HS-27A (cell line): ENCODE results near the gene ERC2.
A peak's percentile ranks its signal among the peaks of the same experiment; 100 is the strongest.

ENCODE experiments used
- DNase-seq: peaks from one replicate; pipeline ENCODE4 v3.0.0-alpha.2; 2012; ENCODE audit warnings: low read depth, missing footprints

Gene ERC2

DNA sequence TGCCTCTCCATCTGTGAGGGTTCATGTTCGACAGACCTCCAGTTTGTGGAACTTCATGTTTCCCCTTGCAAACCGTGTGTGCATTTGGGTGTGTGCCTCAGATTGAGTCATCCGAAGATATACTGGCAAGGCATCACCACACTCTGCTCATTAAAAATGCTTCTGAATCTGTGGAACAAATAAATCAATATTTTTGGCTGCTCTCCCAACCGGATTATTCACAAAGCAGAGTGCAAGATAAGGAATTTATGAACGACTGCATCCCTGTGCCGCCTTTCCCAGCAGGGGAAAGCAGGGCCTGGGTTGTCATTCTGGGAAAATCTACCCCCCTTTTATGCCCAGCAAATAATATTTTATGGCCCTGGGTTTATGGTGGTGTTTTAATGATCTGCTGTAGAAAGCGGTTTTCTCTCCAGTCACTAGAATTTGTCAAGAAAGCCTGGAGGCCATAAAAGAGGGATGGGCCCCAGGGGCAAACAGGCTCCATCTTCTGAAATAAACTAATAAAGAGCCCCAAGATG is 976.9 kb downstream of the ERC2 start:
- peak; percentile 94 for DNase-seq

DNA sequence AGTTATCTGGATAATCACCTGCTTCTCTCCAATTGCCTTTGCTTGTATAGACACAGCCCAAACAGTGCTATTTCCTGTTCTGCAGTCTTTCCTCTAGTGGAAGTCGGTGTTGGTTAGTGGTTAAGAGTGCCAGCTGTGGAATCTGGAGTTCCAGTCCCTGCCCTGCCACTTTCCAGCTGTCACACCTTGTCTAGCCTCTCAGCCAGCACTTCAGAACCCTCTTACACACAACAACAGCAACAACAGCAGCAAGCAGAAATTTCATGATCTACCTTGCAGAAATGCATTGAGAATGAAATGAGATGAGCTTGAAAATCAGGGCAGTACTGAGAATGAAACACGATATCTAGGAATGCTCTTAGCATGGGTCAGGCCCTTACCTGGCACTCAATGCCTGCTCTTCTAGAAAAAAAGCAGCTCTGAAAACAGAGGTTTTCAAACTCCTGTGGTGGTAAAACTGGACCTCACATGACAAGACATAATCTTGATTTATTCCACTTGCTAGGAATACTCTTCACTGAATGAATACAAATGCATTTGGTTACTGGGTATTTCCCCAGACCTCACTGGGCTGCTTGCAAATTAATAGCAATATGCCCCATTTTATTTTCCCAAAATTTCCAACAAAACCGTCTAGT is 977.9 kb downstream of the ERC2 start:
- no peak for DNase-seq

DNA sequence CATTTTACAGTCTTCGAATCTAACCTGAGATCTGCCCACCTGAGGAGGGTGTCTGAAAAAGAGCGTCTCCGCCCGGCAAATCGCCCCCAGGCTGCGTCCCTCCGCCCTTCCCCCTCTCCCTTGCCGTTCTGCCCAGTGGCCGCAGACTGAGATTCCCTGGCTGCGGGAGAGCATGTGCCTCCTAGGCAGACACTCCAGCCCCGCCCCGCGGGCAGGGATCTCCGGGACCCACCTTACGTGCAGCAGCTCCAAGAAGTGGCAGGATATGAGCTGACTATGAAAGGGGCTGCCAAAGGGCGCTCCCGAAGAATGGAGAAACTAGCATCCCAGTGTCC is 978.5 kb downstream of the ERC2 start:
- DNase-seq = no peak

DNA sequence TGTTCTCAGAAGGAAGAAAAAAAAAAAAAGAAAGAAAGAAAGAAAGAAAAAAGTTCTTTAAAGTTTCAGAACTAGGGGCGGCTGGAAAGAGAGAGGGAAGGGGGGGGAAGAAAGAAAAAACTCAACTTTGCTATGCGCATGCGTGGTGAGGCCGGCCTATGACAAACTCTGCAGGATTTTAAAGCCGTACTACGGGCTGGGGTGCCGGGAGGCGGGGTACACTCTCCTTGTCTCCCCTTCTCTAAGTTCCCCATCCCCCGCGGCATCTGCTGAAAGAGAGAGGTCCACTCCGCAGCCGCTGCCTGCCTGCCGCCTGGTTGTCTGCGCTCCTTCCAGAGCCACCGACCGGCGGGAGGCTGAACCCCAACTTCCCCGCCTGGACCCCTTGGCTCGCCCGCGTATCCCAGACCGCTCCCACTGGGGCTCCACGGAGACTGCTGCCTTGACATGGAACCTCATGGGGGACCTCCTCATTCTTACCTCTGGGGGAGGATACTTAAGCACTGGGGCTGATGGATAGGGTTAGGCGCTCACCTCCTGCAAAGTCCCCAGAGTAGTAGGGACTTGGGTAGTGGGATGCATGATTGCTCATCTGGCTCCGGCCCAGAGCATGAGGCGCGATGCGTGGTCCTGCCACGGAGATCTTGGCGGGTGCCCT is 979.7 kb downstream of the ERC2 start:
- no peak for DNase-seq

DNA sequence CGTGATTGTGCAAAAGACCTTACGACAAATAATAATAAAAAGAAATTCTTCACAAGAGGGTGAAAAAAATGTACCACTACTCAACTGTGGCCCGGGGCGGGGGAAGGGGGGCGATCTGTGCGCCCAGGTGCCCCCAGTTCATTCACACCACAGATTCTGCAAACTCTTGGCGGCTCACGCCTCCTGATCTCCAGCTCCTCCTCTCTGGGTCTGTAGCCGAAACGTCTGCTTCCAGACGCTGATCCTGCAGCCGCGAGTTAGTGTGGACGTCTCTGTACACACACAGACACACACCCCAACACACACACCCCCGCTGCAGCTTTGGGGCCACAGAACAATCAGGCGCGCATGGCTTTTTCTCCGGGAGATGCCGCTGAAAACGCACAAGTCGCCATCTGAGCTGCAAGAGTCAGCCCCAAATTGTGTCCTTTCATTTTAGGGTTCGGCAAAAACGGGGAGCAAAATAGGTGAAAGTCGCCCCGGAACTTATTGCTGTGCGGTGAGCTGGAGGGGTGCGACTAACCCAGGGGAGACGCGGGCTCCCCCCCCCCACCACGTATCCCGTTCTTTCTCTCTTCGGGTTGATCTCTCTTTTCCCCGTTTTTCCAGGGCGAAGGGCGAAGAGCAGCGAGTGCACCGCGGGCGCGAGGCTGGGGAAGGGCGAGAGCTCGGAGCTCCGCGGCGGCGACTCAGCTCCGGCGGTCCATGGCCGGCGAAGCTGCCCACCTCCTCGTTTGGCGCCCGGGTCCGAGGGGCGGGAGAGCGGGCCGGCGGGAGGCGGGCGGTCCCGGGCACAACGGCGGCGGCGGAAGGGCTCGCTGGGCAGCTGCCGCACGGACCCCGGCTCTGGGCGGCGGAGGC is 980.7 kb downstream of the ERC2 start:
- DNase-seq = no peak

DNA sequence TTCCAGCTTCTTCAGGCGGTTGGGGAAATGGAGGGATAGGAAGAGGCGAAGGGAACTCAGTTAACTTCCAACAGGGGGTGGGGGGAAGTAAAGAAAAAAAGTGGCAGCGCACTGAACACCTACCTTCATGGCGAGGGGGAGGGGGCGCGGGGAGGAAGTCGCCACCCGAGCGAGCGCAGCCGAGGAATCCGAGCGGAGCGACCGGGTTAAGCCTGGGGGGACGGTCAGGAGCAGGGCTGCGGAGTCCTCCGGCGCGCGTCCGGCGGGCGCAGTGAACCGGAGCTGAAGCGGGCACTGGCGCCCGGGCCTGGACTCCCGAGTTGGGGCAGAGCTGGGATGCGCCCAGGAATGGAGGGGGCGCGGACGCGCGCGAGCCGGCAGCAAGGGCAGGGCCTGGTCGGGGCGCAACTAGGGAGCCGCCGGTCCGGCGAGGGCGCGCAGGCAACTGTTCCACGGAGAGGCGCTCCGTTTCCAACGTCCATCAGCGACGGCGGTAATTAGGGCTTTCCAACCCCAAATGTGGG is 981.3 kb downstream of the ERC2 start, which contains the start of gene WNT5A:
Gene WNT5A (minus strand): TSS at position 450 of the 524 bp plus-strand sequence. CDS start 321 bp downstream, at position 129.
- no peak for DNase-seq

DNA sequence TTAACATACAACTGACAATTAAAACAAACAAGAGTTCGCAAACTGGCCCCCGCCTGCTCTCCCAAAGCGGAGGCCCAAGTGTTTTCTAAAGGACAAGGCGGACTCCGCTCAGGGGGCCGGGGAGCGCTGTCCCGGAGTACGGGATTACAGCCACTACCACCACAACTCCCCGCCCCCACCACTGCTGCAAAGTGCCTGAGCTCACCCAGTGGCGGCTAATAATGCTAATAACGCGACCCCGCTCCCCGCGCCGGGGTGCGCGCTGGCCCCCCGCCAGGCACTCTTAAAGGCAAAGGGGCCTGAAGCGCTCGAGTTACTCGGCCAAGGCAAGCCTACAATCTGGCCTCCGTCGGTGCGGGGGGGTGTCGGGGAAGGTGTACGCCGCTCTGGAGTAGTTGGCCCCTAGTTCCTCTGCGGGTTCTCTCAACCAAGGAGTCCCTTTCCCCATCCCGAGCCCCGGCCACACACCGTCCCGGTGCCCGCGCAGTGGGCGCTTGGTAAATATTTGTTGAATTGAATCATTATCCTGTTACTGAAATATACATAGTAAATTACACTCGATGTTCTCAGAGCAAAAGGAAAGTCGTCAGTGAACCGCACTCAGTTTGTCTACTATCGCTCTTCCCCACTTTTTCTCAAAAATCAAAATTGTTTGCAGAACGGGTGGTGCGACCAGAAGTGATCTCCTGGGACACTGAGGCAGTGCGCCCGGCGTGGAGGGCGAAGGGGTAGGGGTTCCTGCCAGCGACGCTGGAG is 982.0 kb downstream of the ERC2 start:
- peak; percentile 71 for DNase-seq

DNA sequence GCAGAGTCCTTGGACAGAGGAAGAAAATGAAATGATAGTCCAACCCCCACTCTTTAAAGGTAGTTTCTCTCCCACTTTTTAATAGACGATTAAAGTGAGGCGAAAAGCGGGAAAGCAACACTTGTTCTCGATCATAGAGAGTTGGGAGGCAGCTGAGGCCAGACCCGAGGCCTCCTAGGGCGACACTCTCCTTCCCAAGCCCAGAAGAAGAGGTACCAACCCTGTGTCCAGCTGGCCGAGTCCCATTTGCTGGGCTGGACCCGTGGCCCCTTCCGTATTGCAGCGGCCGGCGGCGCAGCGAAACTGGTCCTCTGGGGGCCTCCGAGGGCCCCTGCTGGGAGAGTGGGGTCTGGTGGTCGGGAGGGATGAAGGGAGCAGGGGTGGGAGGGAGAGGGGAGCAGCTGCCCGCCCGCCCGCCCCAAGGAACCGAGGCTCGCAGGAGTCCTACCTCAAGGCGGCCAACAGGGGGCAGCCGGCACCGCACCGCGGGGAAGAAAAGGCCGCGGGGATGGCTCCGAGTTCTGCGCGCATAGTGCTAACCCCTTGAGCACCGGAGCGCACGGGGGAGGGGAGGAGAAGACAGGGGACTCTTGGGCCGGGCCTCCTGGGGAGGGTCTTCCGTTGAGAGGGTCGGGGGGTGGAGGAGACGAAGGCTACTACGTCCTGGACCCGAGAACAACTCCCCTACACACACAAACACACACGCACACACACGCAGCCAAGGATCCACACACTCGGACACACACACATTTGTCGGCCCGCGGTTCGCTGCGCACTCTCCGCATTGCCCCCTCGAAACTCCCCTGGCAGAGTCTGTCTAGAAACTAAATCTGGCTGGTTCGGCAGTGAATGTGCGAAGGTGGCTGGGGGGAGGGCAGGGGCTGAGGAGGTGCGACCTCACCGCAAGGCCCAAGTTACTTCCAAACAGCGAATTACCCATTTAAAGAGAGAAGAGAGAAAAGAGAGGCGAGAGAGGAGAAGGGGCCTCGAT is 983.2 kb downstream of the ERC2 start:
- DNase-seq = peak; percentile 69

DNA sequence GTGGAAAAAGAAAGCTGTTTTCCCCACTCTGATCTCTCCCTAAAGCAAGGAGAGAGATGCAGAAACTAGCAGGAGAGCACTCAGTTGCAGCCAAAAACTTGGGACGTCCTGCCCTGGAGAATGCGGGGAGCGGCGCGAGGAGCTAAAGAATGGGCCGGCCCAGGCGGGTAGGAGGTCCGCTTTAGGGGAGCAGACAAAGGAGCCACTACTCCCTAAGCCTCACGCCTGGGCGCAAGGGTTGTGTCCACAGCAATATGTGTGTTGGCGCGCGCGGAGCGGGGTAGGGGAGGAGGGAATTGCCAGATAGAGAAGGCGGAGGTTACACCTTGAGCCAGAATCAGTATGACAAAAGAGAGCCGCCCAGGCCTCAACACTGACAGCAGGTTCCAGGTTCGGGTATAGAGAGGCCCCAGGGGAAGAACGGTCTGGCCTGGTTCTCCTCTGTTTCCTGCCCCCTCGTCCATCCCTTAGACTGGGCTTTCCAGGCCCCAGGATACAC is 984.0 kb downstream of the ERC2 start:
- no peak for DNase-seq

DNA sequence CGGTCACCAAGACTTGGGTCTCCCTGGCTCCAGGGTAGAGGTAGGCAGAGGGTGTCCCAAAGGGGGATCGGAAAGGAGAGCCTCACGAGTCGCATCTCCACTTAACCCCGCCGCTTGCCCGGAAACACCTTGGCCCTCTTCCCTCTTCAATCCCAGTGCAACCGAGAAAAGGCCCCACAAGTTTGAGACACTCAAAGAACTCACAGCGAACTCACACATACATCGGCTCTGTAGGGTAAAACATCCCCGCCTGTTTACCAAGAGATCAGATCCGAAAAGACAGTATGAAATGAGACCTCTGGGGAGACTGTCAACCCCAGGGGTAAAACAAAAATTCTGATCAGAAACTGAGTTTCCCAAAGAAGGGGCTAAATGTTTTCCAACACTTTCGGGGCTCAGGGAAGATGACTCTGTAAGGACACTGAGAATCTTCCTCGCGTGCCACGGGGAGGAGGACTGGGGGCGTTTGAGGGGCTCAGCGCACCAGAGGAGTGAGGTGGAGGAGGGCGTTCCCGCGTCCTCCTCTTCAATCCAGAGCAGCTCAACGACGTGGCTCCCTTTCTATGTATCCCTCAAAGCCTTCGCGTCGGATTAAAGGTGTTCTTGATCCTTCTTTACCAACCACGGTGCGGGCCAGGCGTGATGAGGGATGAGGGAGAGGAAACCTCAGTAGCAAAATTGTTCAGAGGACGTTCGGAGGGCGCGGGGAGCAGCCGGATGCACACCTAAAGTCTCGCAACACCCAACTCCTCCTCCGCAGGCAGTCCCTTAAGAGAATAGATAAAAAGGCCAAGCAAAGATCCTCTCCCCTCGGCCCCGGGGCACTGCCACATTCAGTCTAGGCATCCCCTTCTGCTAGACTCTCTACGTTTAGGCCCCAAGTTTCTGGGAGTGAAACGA is 984.8 kb downstream of the ERC2 start:
- no peak for DNase-seq

DNA sequence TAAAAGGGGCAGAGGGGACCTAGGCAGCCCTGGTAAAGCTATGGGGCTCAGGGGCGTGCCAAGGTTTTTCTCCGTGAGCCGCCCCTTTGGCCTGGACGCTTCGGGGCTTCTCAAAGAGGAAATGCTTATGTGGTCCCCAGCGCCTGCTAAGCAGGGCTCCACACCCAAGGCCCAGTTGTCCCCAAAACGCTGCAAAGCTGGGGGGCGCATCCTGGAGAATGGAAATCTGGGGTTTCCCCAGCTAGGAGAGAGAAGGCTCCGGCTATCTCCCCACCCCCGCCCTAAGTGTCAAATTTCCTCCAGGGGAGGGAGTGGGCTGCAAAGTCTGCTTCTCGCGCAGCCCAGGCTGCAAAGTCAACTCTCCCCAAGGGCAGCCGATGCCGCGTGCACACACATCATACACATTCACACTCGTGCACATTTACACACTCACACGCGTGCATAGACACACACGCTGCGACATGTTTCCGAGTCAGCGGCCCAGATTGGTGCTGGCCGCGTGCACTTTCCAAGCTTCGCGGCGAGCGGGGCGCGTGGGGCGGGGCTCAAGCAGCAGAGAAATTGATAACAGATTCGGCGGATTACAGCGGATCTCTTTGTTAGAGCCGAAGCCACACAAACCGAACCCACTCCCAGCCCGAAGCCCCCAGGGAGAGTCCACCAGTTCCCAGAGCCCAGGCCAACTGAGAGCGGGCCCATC is 985.6 kb downstream of the ERC2 start:
- no peak for DNase-seq

DNA sequence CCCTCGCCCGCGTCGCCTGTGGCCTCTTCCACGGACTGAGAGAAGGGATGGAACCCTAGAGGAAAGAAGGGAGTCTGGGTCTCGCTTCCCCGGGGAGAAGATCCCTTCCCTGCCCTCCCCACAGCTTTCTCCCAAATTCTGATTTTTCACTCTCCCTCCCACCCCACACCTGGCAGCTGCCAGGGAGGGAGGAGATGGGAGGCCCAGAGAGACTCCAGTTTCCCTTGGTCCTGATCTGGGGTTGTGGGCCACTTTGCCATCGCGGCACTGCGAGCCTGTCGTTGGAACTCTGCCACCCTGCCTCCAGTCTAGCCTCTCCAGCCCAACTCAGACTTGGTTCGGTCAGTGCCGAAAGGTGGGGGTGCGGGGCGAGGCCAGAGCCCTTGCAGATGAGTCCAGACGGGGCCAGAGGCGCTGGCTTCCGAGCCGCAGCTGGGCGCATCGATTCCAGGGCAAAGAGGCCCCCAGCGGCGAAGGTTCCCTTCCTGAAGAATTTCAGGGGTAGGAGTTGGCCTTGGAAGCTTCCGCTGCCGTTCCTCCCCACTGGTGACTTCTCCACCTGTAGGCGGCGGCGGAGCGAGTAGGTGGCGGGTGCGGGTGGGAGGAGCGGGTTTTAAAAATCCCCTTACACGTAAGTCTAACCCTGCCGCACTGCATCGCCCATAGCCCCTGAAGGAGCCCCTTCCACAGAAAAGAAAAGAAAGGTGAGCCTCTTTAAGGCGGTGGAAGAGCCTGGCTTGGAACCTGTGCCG is 986.3 kb downstream of the ERC2 start:
- DNase-seq = no peak

DNA sequence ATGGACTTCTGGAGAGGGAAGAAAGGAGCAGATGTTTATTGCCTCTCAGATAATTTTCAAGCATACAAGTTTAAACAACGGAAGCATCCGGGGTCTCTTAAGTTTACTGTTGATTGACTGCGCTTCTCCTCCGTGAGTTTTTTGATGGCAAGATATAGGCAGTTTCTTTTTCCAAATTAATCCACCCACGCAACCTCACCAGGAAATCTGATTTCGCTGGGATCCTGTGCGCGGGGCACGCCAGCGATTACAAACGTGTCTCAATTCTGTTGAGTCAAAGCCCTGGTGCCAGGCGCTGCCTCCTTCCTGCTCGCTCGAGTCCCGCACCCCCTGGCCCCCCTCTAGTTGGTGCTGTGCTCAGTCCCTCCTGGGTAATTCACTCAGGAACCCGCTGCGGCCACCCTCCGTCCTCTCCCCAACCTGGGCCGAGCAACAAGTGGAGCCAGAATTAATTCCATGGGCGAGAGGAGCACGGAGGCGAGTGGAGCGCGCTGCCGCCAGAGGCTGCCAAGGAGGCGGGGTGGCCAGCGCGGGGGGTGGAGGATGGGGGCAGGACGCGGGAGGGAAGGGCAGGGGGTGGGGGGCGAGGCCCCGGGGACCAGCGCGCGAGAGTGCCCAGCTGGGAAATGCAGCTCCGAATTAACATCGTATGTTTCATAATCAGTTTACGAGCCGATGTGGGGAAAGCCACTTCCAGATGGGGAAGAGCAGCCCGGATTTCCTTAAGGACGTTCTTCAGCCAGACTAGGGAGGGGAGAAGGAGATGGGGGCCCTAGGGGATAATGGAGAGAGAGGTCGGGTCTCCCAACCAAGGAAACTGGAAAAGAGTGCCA is 987.1 kb downstream of the ERC2 start:
- DNase-seq = no peak

DNA sequence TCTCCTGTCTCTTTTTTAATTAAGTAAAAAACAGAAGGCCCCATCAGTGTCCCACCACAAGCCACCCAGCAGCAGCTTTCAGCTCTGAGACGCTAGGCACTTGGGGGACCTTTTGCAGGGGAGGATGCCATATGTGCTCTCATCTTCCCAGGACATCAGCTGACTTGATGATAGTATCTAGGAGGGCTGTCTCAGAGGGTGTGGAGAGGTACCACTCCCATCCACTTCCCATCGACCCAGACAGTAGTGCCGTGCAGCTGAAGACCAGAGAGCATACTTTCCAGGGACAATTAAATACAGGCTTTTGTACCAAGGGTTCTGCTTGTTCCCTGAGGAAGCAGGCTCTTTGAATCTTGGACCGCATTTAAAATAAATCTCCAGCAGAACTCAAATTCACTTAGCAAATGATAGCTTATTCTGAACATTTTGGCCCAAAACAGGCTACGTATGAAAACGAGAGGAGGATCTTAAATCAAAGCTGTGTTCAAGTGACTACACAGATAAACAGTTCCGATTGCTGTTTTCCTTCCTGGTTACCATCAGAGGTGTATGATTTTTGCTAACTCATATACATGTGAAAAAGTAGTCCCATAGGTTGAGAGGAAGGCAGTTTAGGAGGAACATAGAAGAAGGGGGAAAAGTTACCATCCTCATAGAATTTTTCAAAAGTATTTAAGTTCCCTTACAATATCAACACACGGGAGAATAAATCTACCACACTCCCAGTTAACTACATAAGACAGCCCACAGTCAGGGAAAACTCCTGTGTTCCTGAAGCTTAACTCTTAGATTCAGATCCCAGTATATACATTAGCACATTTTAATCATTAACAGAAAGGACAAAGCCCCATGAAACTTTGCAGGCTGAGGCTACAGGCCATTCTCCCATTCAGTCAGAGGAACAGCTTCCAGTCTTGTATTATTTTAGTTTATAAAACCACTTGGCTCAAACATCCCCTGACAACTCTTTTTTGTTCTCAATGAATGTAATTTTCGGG is 990.7 kb downstream of the ERC2 start:
- DNase-seq = no peak

DNA sequence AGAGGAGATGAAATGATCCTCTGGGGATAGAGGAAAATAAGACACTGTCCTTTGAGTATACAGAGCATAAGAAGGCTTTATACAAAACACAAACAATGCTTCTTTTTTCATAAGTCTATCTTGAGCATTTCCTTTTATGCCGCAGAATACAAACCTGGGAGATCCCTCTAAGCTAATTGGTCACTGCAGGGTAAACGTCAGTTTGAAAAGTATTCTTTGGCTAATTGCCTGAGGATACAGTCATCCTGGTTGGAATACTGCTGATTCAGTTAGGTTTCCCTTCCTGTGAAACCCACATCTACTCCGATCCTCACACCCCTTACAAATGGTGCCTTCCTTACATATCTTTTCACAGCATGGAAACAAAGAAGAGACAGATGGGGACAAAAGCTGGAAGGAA is 991.8 kb downstream of the ERC2 start:
- DNase-seq = peak; percentile 82

DNA sequence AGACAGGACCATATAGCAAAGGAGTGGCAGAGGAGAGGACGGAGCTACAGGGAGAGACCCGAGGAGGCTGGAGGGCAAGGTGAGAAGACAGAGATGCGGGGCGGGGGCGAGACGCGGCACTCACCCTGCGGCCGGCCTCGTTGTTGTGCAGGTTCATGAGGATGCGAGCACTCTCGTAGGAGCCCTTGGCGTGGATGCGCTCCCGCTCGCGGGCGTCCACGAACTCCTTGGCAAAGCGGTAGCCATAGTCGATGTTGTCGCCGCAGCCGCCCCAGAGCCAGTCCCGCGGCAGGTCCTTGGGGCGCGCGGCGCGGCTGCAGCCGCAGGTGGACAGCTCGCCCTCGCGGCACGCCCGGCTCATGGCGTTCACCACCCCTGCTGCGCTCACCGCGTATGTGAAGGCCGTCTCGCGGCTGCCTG is 994.0 kb downstream of the ERC2 start:
- no peak for DNase-seq
